ENCODE data around the gene BCL11A.

DNA sequence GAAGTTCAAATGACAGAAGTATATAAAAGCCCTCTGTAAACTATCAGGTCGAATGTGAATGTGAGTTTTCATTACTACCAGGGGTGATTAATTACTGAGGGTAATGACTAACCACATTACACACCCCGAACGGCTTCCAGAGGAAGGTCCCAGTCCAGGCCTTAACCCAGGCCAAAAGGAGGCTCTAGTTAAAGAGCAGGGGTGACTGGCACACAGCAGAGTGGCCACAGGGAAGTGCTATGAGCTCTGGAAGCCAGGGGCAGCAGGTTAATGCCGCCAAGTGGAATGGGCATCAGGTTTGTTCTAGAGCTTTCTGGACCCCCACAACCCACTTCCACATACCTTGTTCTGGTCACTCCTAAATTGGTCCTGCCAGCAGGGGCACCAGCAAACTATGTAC is 87.7 kb downstream of the BCL11A start:
- TF ChIP-seq, protein P1, sequence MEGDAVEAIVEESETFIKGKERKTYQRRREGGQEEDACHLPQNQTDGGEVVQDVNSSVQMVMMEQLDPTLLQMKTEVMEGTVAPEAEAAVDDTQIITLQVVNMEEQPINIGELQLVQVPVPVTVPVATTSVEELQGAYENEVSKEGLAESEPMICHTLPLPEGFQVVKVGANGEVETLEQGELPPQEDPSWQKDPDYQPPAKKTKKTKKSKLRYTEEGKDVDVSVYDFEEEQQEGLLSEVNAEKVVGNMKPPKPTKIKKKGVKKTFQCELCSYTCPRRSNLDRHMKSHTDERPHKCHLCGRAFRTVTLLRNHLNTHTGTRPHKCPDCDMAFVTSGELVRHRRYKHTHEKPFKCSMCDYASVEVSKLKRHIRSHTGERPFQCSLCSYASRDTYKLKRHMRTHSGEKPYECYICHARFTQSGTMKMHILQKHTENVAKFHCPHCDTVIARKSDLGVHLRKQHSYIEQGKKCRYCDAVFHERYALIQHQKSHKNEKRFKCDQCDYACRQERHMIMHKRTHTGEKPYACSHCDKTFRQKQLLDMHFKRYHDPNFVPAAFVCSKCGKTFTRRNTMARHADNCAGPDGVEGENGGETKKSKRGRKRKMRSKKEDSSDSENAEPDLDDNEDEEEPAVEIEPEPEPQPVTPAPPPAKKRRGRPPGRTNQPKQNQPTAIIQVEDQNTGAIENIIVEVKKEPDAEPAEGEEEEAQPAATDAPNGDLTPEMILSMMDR (conservative IDR thresholded peaks at IDR 0.05; ENCODE audit: low read depth in 2 of 2): no peak
- TF ChIP-seq EZH2 (IDR thresholded peaks at IDR 0.05; ENCODE audit: low read depth, unreplicated experiment): no peak
- TF ChIP-seq POLR2AphosphoS5 (IDR thresholded peaks at IDR 0.05; ENCODE audit: low read depth): no peak
- no peak for TF ChIP-seq EZH2phosphoT487 (IDR thresholded peaks at IDR 0.05; ENCODE audit: unreplicated experiment)
- TF ChIP-seq, protein P2, sequence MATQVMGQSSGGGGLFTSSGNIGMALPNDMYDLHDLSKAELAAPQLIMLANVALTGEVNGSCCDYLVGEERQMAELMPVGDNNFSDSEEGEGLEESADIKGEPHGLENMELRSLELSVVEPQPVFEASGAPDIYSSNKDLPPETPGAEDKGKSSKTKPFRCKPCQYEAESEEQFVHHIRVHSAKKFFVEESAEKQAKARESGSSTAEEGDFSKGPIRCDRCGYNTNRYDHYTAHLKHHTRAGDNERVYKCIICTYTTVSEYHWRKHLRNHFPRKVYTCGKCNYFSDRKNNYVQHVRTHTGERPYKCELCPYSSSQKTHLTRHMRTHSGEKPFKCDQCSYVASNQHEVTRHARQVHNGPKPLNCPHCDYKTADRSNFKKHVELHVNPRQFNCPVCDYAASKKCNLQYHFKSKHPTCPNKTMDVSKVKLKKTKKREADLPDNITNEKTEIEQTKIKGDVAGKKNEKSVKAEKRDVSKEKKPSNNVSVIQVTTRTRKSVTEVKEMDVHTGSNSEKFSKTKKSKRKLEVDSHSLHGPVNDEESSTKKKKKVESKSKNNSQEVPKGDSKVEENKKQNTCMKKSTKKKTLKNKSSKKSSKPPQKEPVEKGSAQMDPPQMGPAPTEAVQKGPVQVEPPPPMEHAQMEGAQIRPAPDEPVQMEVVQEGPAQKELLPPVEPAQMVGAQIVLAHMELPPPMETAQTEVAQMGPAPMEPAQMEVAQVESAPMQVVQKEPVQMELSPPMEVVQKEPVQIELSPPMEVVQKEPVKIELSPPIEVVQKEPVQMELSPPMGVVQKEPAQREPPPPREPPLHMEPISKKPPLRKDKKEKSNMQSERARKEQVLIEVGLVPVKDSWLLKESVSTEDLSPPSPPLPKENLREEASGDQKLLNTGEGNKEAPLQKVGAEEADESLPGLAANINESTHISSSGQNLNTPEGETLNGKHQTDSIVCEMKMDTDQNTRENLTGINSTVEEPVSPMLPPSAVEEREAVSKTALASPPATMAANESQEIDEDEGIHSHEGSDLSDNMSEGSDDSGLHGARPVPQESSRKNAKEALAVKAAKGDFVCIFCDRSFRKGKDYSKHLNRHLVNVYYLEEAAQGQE (IDR thresholded peaks at IDR 0.05; ENCODE audit: unreplicated experiment): no peak
- TF ChIP-seq JUNB (IDR thresholded peaks at IDR 0.05; ENCODE audit: unreplicated experiment): no peak
- TF ChIP-seq, protein P3, sequence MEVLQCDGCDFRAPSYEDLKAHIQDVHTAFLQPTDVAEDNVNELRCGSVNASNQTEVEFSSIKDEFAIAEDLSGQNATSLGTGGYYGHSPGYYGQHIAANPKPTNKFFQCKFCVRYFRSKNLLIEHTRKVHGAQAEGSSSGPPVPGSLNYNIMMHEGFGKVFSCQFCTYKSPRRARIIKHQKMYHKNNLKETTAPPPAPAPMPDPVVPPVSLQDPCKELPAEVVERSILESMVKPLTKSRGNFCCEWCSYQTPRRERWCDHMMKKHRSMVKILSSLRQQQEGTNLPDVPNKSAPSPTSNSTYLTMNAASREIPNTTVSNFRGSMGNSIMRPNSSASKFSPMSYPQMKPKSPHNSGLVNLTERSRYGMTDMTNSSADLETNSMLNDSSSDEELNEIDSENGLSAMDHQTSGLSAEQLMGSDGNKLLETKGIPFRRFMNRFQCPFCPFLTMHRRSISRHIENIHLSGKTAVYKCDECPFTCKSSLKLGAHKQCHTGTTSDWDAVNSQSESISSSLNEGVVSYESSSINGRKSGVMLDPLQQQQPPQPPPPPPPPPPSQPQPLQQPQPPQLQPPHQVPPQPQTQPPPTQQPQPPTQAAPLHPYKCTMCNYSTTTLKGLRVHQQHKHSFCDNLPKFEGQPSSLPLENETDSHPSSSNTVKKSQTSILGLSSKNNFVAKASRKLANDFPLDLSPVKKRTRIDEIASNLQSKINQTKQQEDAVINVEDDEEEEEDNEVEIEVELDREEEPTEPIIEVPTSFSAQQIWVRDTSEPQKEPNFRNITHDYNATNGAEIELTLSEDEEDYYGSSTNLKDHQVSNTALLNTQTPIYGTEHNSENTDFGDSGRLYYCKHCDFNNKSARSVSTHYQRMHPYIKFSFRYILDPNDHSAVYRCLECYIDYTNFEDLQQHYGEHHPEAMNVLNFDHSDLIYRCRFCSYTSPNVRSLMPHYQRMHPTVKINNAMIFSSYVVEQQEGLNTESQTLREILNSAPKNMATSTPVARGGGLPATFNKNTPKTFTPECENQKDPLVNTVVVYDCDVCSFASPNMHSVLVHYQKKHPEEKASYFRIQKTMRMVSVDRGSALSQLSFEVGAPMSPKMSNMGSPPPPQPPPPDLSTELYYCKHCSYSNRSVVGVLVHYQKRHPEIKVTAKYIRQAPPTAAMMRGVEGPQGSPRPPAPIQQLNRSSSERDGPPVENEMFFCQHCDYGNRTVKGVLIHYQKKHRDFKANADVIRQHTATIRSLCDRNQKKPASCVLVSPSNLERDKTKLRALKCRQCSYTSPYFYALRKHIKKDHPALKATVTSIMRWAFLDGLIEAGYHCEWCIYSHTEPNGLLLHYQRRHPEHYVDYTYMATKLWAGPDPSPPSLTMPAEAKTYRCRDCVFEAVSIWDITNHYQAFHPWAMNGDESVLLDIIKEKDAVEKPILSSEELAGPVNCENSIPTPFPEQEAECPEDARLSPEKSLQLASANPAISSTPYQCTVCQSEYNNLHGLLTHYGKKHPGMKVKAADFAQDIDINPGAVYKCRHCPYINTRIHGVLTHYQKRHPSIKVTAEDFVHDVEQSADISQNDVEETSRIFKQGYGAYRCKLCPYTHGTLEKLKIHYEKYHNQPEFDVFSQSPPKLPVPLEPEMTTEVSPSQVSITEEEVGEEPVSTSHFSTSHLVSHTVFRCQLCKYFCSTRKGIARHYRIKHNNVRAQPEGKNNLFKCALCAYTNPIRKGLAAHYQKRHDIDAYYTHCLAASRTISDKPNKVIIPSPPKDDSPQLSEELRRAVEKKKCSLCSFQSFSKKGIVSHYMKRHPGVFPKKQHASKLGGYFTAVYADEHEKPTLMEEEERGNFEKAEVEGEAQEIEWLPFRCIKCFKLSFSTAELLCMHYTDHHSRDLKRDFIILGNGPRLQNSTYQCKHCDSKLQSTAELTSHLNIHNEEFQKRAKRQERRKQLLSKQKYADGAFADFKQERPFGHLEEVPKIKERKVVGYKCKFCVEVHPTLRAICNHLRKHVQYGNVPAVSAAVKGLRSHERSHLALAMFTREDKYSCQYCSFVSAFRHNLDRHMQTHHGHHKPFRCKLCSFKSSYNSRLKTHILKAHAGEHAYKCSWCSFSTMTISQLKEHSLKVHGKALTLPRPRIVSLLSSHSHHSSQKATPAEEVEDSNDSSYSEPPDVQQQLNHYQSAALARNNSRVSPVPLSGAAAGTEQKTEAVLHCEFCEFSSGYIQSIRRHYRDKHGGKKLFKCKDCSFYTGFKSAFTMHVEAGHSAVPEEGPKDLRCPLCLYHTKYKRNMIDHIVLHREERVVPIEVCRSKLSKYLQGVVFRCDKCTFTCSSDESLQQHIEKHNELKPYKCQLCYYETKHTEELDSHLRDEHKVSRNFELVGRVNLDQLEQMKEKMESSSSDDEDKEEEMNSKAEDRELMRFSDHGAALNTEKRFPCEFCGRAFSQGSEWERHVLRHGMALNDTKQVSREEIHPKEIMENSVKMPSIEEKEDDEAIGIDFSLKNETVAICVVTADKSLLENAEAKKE (CRISPR knock-in tag; IDR thresholded peaks at IDR 0.05): no peak
- TF ChIP-seq CREB1 (CRISPR knock-in tag; IDR thresholded peaks at IDR 0.05; ENCODE audit: low read depth): no peak

All from GM23338 (cell line).